GM08714 (cell line): Measurements from ENCODE around the gene RGPD8.
"Not testable (repeated sequence)": the region's sequence is repeated elsewhere in the genome, so short reads cannot be mapped to it uniquely, and the experiment has no call there.

Experiments
- H3K4me3 ChIP-seq: fragments of 200-500 bp; sonication (Bioruptor generic); 2 replicates; pipeline ENCODE4 v1.5.1; 2014; ENCODE audit warnings: mild to moderate bottlenecking, low read length, inconsistent platforms
- ZNF274 ChIP-seq: IDR thresholded peaks from 2 replicates; pipeline ENCODE4 v1.6.1; 2012; ENCODE audit warnings: mild to moderate bottlenecking, low read depth, low read length

Gene RGPD8

DNA sequence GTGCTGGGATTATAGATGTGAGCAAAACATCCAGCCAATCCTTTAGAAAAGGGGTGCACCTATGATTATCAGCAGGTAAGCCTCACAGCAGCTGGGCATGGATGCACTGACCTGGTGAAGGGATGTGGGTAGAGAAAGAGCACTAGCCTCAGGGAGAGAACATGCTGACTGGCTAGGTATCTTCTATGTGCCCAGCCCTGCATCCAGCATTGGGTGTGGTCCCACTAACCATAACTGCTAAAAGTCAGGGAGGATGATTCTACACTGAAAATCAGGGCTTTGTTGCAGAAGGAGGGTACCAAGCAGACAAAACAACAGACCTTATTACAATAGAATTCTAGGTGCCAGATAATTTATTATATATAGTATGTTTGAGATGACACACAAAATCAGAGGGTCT lies 21.1 kb upstream of the RGPD8 start:
- no peak for TF ChIP-seq ZNF274
- H3K4me3 ChIP-seq = no peak overlapping the region

DNA sequence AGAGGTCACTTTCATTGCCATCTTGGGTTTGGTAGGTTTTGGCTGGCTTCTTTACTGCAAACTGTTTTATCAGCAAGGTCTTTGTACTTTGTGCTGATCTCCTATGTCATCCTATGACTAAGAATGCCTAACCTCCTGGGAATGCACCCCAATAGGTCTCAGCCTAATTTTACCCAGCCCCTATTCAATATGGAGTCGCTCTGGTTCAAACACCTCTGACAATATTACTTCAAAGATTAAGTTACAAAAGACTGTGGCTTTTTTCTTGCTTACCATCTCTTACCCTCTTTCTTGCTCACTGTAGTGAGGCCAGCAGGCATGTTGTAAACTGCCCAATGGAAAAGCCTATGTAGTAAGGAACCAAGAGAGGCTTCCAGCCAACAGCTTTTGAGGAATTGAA lies 17.9 kb upstream of the RGPD8 start:
- TF ChIP-seq ZNF274 = no peak
- no peak overlapping the region for H3K4me3 ChIP-seq

DNA sequence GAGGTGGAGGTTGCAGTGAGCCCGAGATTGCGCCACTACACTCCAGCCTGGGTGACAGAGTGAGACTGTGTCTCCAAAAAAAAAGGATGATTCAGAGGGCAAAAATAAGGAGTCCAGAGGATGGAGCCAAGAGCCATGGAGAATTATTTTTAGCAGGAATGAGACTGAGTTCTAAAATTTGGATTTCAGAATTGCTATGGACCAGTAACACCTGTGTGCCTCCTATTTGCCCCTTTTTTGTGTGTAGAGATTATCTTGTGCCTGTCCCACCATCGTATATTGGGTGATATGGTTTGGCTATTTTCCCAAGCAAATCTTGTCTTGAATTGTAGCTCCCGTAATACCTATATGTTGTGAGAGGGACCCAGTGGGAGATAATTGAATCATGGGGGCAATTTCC lies 16.4 kb upstream of the RGPD8 start:
- no peak overlapping the region for H3K4me3 ChIP-seq
- no peak for TF ChIP-seq ZNF274

DNA sequence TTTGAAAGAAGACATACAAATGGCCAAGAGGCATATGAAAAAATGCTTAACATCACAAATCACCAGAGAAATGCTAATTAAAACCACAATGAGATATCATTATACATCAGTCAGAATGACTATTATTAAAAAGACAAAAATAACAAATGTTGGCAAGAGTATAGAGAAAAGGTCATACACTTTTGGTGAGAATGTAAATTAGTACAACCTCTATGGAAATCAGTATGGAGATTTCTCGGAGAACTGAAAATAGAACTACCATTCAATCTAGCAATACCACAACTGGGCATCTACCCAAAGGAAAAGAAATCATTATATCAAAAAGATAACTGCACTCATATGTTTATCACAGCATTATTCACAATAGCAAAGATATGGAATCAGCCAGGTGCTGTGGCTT lies 10.8 kb upstream of the RGPD8 start:
- H3K4me3 ChIP-seq = not testable (repeated sequence)

DNA sequence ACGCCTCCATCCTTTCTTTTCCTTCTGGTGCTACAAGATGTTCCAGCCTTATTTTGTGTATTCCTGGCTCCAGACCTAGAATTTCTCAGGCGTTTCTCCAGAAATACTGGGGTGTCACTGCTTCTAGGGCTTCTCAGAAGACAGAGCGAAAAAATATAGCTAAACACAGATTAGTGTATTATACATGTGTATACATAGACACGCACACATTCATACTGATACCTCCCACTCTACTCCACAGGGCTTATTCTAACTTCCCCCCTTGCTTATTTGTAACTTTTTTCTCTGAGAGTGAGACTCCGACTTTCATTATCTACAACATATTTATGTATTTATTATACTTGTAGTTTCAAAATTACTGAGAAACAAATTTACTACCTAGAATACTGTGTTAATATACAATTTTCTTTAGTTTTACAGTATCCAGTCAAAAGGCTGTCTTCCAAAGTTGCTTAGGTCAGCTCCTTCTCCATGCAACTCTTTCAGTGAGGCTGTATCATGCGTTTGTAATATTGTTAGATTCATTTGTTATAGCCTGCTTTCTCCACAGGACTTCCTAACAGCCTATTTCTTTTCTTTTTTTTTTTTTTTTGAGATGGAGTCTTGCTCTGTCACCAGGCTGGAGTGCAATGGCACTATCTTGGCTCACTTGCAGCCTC lies 5.3 kb upstream of the RGPD8 start:
- H3K4me3 ChIP-seq = not testable (repeated sequence)

DNA sequence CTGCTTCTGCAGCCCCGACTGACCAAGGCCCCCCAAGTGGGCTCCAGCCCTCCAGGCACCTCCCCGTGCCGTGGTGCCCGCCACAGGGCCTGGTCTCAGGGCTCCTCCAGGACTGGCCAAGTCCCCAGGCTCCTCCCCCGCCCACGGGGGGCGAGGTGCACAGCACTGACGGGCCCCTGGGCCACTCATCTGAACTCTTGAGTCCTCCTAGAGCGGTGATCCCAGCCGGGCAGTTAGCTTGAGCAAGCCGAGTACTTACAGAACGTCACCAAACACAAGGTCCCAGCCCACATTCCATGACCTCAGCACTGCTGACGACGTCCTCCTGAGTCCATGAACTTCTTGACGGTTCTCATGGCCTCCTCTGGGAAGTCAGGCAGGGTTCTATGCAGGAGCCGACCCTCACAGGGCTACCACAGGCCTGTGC lies 4.0 kb upstream of the RGPD8 start:
- not testable (repeated sequence) for H3K4me3 ChIP-seq

DNA sequence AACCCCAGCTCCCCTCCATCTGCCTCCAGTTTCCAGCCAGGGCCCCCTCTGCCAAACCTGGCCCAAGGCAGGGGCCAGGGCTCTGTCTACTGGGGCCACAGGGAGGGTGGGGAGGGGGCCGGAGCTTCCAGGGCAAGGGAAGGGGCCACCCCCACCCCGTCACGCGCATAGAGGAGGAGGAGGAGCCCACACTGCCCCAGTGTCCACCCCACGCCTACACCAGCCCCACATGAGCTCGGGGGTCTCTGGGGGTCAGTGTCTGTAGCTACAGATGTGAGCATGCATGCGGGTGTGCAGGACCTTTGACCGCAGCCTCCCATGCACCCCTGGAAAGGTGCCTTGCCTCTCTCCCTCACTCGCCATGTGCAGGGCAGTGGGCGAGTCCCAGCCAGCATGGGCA lies 3.5 kb upstream of the RGPD8 start:
- not testable (repeated sequence) for H3K4me3 ChIP-seq

DNA sequence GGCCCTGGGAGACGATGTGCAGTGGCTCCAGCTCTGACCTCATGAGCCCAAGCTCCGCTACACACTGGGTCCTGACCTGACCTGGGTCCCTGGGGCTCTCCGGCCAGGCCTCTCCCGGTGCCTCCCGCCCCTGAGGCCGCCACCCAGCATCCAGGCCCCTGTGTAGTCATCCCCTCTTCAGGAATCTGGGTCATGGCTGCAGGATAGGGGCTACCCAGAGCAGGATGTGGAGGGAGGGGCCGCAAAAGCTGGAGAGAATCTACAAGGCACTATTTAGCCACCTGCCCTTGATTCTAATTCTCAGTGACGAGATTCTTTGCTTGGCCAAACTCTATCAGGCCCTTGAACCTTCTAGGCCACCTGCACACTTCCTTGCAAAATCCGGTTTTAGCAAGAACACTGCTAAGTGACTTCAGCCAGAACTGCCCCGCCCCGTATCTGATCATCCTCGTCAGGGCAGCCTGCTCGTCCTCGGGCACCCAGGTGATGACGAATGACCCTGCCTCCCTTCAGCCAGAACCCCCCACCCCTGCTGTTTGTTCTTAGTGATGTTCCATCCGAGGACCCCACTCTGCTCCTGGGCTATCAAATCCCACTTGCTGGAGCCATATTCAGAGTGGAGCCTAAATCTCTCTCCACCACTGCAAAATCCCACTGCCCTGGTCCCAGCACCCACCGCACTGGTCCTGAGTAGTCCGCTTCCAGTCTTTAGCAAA lies 2.4 kb upstream of the RGPD8 start:
- H3K4me3 ChIP-seq = not testable (repeated sequence)

DNA sequence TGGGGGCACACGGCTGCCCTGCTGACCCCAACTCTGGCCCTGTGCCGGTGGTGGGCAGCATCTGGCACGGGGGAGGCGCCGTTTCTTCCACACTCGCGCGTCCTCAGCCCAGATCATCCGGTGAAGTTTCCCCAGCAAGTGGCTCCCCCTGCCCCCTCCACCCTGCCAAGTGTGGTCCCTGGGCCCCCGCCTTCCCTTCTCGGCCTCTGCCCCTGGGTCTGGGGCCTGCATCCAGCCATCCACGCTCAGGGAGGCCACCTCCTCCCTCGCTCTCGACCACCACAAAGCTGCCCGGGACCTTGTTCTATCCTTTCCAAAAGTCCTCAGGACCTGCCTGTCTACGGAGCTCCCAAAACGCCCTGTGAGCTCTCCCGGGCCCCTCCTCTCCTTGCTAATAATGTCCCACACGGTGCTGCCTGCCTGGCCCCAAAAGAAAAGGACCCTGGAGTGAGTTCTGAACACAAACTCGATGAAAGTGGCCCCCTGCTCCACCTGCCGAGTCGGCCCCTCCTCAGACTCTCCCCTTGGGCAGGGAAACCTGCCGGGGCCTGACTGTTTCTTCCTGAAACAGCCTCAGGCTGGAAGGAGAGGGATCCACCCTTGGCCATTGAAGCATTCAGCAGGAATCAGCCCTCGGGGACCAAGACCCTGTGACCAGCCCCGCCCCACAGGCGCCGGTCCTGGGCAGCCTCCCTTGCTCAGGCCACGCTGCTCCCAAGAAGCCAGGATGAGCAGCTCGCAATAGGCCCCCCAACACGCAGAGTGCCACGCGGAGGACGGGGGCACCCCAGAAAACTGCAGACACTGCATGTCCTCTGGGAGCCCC lies 1.7 kb upstream of the RGPD8 start:
- not testable (repeated sequence) for H3K4me3 ChIP-seq

- no peak overlapping the region for H3K4me3 ChIP-seq
- TF ChIP-seq ZNF274 = no peak
These were observed 686 bp upstream of the RGPD8 start for GRCh38 chr2:112433932-112434730.

DNA sequence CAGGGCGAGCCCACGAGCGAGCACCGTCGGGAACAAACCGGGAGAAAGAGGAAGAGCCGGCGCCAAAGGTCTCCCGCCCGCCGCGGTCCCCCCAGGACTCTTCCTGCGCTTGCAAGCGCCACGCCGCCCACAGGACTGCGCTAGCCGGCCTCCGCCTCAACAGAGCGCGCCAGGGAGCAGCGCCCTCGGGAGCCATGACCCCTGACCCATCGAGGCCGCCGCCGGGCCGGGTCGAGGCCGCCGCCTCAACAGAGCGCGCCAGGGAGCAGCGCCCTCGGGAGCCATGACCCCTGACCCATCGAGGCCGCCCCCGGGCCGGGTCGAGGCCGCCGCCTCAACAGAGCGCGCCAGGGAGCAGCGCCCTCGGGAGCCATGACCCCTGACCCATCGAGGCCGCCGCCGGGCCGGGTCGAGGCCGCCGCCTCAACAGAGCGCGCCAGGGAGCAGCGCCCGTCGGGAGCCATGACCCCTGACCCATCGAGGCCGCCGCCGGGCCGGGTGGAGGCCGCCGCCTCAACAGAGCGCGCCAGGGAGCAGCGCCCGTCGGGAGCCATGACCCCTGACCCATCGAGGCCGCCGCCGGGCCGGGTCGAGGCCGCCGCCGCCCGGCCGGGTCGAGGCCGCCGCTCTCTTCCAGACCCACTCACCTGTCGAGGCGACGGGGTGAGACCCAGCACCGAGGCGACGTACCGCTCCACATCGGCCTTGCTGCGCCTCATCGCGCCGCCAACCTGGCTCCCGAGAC lies 538 bp downstream of the RGPD8 start:
- peak overlapping the region; percentile 71; the same call in 1 of the 2 replicates for H3K4me3 ChIP-seq

- H3K4me3 ChIP-seq = peak overlapping the region; percentile 71; the same call in 1 of the 2 replicates
These were observed 1.1 kb downstream of the RGPD8 start for GRCh38 chr2:112432390-112432734.

- H3K4me3 ChIP-seq = not testable (repeated sequence)
These were observed 1.7 kb downstream of the RGPD8 start for GRCh38 chr2:112431587-112432295.

DNA sequence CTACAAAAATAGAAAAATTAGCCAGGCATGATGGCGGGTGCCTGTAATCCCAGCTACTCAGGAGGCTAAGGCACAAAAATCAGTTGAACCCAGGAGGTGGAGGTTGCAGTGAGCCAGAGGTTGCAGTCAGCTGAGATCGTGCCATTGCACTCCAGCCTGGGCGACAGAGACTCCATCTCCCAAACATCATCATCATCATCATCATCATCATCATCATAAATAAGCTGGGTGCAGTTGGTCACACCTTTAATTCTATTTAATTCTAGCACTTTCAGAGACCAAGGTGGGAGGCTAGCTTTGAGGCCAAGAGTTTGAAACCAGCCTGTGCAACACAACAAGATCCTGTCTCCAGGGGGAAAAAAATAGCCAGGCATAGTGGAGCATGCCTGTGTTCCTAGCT lies 8.9 kb downstream of the RGPD8 start:
- not testable (repeated sequence) for H3K4me3 ChIP-seq

DNA sequence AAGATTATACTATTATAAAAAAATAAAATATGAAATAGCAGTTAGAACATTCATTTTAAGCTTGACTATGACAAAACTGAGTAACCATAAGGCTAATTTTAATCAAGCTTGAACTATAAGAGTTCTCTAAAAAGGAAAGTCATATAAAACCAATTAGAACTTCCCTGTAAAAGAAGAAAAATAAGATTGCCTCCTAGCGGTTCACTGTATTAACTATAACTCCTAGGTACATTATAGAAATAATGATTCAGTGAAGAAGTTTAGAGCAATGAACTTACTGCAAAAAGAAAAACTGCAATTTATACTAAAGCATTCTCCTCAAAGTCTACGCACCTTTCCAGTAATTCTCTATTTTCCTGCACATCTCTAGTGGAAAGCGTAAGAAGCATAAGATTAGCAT lies 16.6 kb downstream of the RGPD8 start:
- not testable (repeated sequence) for H3K4me3 ChIP-seq

- H3K4me3 ChIP-seq = not testable (repeated sequence)
These were observed 73.4 kb downstream of the RGPD8 start for GRCh38 chr2:112360055-112360454.

- H3K4me3 ChIP-seq = not testable (repeated sequence)
These were observed 79.1 kb downstream of the RGPD8 start for GRCh38 chr2:112354335-112354734.

GRCh38 chr2:112352809-112353603 lies 80.4 kb downstream of the RGPD8 start:
- not testable (repeated sequence) for H3K4me3 ChIP-seq

GRCh38 chr2:112352292-112352691 lies 81.2 kb downstream of the RGPD8 start:
- H3K4me3 ChIP-seq = not testable (repeated sequence)
